ENCODE measurements around the gene CHST11. TPM values are rescaled to one million over a fixed set of nuclear protein-coding genes. Genes with fewer than 3 reads are reported as not detected.

CHST11 gene
- total and polyA plus RNA-seq, 8 donors, result 11.1 to 56.9 (median 14.8) TPM

GRCh38 chr12:104586351-104586919, 129.7 kb downstream of the CHST11 start:
- peaks cover 0 to 6% of the 10 kb centered on the region in 2 donors for H3K4me1 ChIP-seq
- no peaks in the 10 kb centered on the region for H3K9me3 ChIP-seq
- H3K27ac ChIP-seq, result no peak overlapping the region
- no peaks in the 10 kb centered on the region for H3K36me3 ChIP-seq
- ATAC-seq (no peak), DNase-seq (no peak)
- intact Hi-C loops (cut with DNase I), result no loop called here
- H3K4me3 ChIP-seq, result no peak overlapping the region
- no peaks in the 10 kb centered on the region for H3K27me3 ChIP-seq
- TF ChIP-seq CTCF (IDR thresholded peaks at IDR 0.05), result no peak

DNA sequence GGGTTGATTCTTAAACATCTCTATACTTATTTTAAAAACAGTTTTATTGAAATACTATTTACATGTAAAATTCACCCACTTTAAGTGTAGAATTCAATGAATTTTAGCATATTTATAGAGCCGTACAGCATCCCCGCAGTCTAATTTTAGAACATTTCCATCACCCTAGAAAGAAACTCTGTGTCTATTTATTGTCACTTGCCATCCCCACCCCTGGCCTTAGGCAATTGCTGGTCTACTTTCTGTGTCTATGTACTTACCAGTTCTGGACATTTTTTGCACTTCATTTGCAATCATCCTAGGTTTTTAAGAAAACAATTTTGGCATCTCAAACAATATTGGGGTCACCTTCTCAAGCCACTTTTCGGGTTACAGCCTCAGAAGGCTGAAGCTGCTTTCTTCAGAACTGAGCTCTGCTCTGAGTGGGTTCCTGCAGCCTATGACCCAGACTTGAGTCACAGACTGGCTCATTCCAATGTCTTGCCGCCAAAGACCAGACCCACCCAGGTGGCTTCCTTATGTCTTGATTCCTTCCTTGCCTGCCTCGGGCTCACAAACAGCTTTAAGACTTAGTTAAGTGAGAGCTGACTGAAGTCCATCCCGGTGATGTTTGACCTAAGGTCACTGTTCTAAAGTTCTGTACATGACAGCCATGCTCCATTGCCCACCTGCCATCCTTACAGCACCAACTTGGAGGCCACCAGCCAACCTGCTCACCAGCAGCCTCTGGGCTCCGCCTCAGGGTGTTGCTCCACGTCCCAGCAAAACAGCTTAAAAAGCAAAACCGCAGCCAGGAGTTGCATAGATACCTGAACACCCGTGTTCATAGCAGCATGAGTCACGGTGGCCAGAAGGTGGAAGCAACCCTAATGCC, 131.5 kb downstream of the CHST11 start:
- DNase-seq, result no peak
- no peaks in the 10 kb centered on the region for H3K36me3 ChIP-seq
- no peak for ATAC-seq
- no peaks in the 10 kb centered on the region for H3K27me3 ChIP-seq
- no peak for TF ChIP-seq CTCF (IDR thresholded peaks at IDR 0.05)
- H3K27ac ChIP-seq, result no peak overlapping the region
- H3K9me3 ChIP-seq, result no peaks in the 10 kb centered on the region
- no peak overlapping the region for H3K4me3 ChIP-seq
- H3K4me1 ChIP-seq, result no peaks in the 10 kb centered on the region
- intact Hi-C loops (cut with DNase I), result no loop called here

GRCh38 chr12:104588921-104589590, 132.3 kb downstream of the CHST11 start:
- Histone ChIP-seq H3K27ac (no peak overlapping the region), H3K27me3 (no peaks in the 10 kb centered on the region), H3K4me1 (no peaks in the 10 kb centered on the region), H3K36me3 (no peaks in the 10 kb centered on the region), H3K9me3 (no peaks in the 10 kb centered on the region), H3K4me3 (no peak overlapping the region)
- intact Hi-C loops (cut with DNase I), result no loop called here
- DNase-seq, result no peak
- TF ChIP-seq CTCF (IDR thresholded peaks at IDR 0.05), result no peak
- ATAC-seq, result no peak

GRCh38 chr12:104590022-104590421, 133.3 kb downstream of the CHST11 start:
- no peak for ATAC-seq

More at GRCh38 chr12:104590022-104590421, 133.3 kb downstream of the CHST11 start:
- Histone ChIP-seq H3K27me3 (no peaks in the 10 kb centered on the region), H3K4me3 (no peak overlapping the region), H3K36me3 (no peaks in the 10 kb centered on the region), H3K27ac (no peak overlapping the region), H3K4me1 (no peaks in the 10 kb centered on the region), H3K9me3 (no peaks in the 10 kb centered on the region)
- no peak for TF ChIP-seq CTCF (IDR thresholded peaks at IDR 0.05)
- intact Hi-C loops (cut with DNase I), result no loop called here
- DNase-seq, result no peak

All from left lung (tissue), 10 donors.